NCI-H226 (cell line): ENCODE data around the gene FTCDNL1.

ENCODE experiments used
- DNase-seq: peaks from one replicate; pipeline ENCODE4 v3.0.0-alpha.2; 2015

Gene FTCDNL1

GRCh38 chr2:199738727-199739412, 112.1 kb downstream of the FTCDNL1 start:
- DNase-seq: no peak

GRCh38 chr2:199734651-199735050, 116.3 kb downstream of the FTCDNL1 start:
- DNase-seq: no peak

- no peak for DNase-seq
These were observed 117.0 kb downstream of the FTCDNL1 start for GRCh38 chr2:199734011-199734410.

- DNase-seq: no peak
These were observed 123.2 kb downstream of the FTCDNL1 start for GRCh38 chr2:199727801-199728200.

- no peak for DNase-seq
These were observed 123.7 kb downstream of the FTCDNL1 start for GRCh38 chr2:199727306-199727705.

GRCh38 chr2:199718074-199718473, 132.9 kb downstream of the FTCDNL1 start:
- no peak for DNase-seq

GRCh38 chr2:199717587-199717907, 133.4 kb downstream of the FTCDNL1 start:
- DNase-seq: no peak

- DNase-seq: no peak
These were observed 134.0 kb downstream of the FTCDNL1 start for GRCh38 chr2:199716807-199717586.

GRCh38 chr2:199713746-199714145, 137.2 kb downstream of the FTCDNL1 start:
- no peak for DNase-seq

- DNase-seq: no peak
These were observed 140.4 kb downstream of the FTCDNL1 start for GRCh38 chr2:199710551-199710950.
